GM18499 (cell line): Measurements from ENCODE around the gene ZNF532.
A peak's percentile ranks its signal among the peaks of the same experiment; 100 is the strongest.

ENCODE experiments used
- ATAC-seq: cut with Tn5 transposase; IDR thresholded peaks from one replicate; pipeline ENCODE4 v1.9.1; 2021; ENCODE audit warnings: moderate number of reproducible peaks; ENCODE audit not compliant: insufficient read depth, unreplicated experiment

Gene ZNF532

GRCh38 chr18:58929206-58929605 lies 64.5 kb downstream of the ZNF532 start:
- no peak for ATAC-seq

- ATAC-seq: no peak
Measured at GRCh38 chr18:58934356-58934755, 69.7 kb downstream of the ZNF532 start.

- ATAC-seq: no peak
Measured at GRCh38 chr18:58934933-58935577, 70.4 kb downstream of the ZNF532 start.

- ATAC-seq: no peak
Measured at GRCh38 chr18:58937071-58937886, 72.6 kb downstream of the ZNF532 start.

- no peak for ATAC-seq
Measured at GRCh38 chr18:58937887-58938267, 73.2 kb downstream of the ZNF532 start.

GRCh38 chr18:58941426-58942099 lies 76.9 kb downstream of the ZNF532 start:
- no peak for ATAC-seq

GRCh38 chr18:58943896-58944295 lies 79.2 kb downstream of the ZNF532 start:
- no peak for ATAC-seq

GRCh38 chr18:58947136-58947732 lies 82.6 kb downstream of the ZNF532 start:
- ATAC-seq: no peak

- no peak for ATAC-seq
Measured at GRCh38 chr18:58949031-58949430, 84.4 kb downstream of the ZNF532 start.

- ATAC-seq: no peak
Measured at GRCh38 chr18:58951986-58952702, 87.5 kb downstream of the ZNF532 start.

- ATAC-seq: no peak
Measured at GRCh38 chr18:58952858-58953257, 88.2 kb downstream of the ZNF532 start.

GRCh38 chr18:58953627-58954026 lies 89.0 kb downstream of the ZNF532 start:
- no peak for ATAC-seq

GRCh38 chr18:58955001-58955400 lies 90.3 kb downstream of the ZNF532 start:
- no peak for ATAC-seq

- no peak for ATAC-seq
Measured at GRCh38 chr18:58955738-58956137, 91.1 kb downstream of the ZNF532 start.

GRCh38 chr18:58958628-58959027 lies 94.0 kb downstream of the ZNF532 start:
- ATAC-seq: no peak

- ATAC-seq: no peak
Measured at GRCh38 chr18:58960508-58960907, 95.8 kb downstream of the ZNF532 start.

GRCh38 chr18:58960946-58961722 lies 96.5 kb downstream of the ZNF532 start:
- peak; percentile 38 for ATAC-seq

GRCh38 chr18:58962336-58962735 lies 97.7 kb downstream of the ZNF532 start:
- no peak for ATAC-seq

- no peak for ATAC-seq
Measured at GRCh38 chr18:58965291-58966004, 100.8 kb downstream of the ZNF532 start.
